Testis (tissue), 3 donors: ENCODE results near the gene RHBDF1. TPM values are rescaled to one million over a fixed set of nuclear protein-coding genes. Genes with fewer than 3 reads are reported as not detected.

Source experiments
- DNase-seq: peaks from one replicate; pipeline ENCODE4 v3.0.0-alpha.2; 2019
- H3K27ac ChIP-seq, 2 donors: fragments of 200-600 bp; sonication (generic); one replicate each; pipeline ENCODE4 v1.5.1; 2019
- H3K27me3 ChIP-seq: fragments of 200-600 bp; sonication (generic); one replicate; pipeline ENCODE4 v1.5.1; 2019
- H3K36me3 ChIP-seq: fragments of 200-600 bp; sonication (generic); one replicate; pipeline ENCODE4 v1.5.1; 2017; ENCODE audit warnings: low read depth; ENCODE audit errors: missing control alignments
- H3K4me1 ChIP-seq: fragments of 200-600 bp; sonication (generic); one replicate; pipeline ENCODE4 v1.5.1; 2019
- H3K4me3 ChIP-seq, 2 donors: fragments of 200-600 bp; sonication (generic); one replicate each; pipeline ENCODE4 v1.5.1; 2017 to 2019
- H3K9me3 ChIP-seq: fragments of 200-600 bp; sonication (generic); one replicate; pipeline ENCODE4 v1.5.1; 2017
- POLR2A ChIP-seq: fragments of 450-650 bp; IDR thresholded peaks from one replicate; pipeline ENCODE4 v1.6.1; 2017; ENCODE audit warnings: antibody characterized with exemption, mild to moderate bottlenecking, moderate library complexity
- WGBS, 2 donors: methylation state at CpG; one replicate each; pipeline ENCODE4 v1.1.5; 2018; 5-methylcytosine and 5-hydroxymethylcytosine counted together
- intact Hi-C: fragments of 100-400 bp; cut with DNase I; formaldehyde crosslinking; loops from one replicate; pipeline ENCODE4 v1.15.1; 2023; ENCODE audit warnings: low total_unique reads
- polyA plus RNA-seq: library from polyadenylated mRNA; stranded (reverse); fragments of 350-450 nt; fragmentation: Illumina TruSeq; extraction: RNeasy Lipid Tissue Mini Kit (QIAGEN cat#74804); gene quantifications from one replicate; pipeline ENCODE4 v1.2.3, GENCODE V29; 2014; ENCODE audit warnings: low read depth, low replicate concordance; ENCODE audit not compliant: insufficient read depth
- total RNA-seq, 2 donors: library from RNA; depleted of rRNA; stranded (reverse); fragments of >200 nt; gene quantifications; one replicate each; pipeline ENCODE4 v1.2.3, GENCODE V29; 2016
- TF ChIP-seq, protein P1 (sequence below), 3 experiments: fragments of 450-650 bp in 2 of 3; fragments of 200-600 bp in 1 of 3; sonication (generic) in 1 of 3; IDR thresholded peaks; one replicate each; pipeline ENCODE4 v1.5.1; 2016 to 2019; ENCODE audit warnings: antibody characterized with exemption in 3 of 3, mild to moderate bottlenecking in 2 of 3, moderate library complexity in 1 of 3

RHBDF1 gene
- total and polyA plus RNA-seq, 3 donors from 2014 or later = 15.9 to 22.5 (median 18.3) TPM

DNA sequence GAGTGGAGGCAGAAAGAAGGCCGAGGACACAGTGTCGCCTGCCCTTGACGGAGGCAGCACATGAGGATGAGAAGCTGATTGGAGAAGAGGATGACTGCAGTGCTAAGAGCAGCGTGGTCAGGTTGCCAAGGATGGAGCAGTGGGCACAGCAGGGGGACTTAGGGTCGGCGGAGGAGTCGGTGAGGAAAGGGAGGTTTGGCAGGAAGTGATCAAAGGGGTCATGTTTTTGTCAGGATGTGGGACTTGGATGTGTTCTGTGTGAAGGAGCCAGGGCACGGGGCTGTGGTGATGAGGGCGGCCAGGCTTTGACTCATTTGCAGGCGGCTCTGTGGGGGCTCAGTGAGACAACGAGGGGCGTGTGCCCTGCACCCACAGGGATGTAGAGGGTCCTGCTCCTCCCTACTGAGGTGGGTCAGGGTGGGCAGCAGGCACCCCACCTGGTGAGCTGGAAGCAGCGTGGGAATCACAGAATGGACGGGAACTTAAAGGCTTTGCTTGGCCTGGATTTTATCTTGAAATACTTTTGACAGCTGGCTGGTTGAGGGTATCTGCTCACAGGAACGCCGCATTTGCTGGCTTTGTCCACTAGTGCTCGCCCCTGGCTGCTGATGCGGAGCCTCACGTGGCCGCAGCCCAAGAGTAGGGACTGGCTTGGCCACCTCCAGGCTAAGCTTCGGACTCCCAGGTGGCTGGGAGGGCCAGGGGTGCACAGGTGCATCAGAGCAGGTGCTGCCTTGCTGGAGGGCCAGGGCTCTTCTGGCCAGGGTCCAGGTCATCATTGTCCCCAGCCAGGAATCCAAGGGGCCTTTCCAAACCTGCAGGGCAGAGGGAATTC is 11.6 kb upstream of the RHBDF1 start:
- H3K27ac ChIP-seq = peak overlapping the region in 1 of 2 donors; percentile 24
- H3K36me3 ChIP-seq = no peaks in the 10 kb centered on the region
- H3K9me3 ChIP-seq = no peaks in the 10 kb centered on the region
- TF ChIP-seq, protein P1, sequence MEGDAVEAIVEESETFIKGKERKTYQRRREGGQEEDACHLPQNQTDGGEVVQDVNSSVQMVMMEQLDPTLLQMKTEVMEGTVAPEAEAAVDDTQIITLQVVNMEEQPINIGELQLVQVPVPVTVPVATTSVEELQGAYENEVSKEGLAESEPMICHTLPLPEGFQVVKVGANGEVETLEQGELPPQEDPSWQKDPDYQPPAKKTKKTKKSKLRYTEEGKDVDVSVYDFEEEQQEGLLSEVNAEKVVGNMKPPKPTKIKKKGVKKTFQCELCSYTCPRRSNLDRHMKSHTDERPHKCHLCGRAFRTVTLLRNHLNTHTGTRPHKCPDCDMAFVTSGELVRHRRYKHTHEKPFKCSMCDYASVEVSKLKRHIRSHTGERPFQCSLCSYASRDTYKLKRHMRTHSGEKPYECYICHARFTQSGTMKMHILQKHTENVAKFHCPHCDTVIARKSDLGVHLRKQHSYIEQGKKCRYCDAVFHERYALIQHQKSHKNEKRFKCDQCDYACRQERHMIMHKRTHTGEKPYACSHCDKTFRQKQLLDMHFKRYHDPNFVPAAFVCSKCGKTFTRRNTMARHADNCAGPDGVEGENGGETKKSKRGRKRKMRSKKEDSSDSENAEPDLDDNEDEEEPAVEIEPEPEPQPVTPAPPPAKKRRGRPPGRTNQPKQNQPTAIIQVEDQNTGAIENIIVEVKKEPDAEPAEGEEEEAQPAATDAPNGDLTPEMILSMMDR (IDR thresholded peaks at IDR 0.05) = no peak
- TF ChIP-seq POLR2A = no peak
- H3K4me3 ChIP-seq = no peak overlapping the region
- DNase-seq = no peak
- peaks cover 1% of the 10 kb centered on the region for H3K4me1 ChIP-seq
- no peaks in the 10 kb centered on the region for H3K27me3 ChIP-seq
- intact Hi-C loops = no loop called here
- WGBS, 2 donors = 69 to 77% methylated on average over 16 to 21 of the region's 21 CpGs

DNA sequence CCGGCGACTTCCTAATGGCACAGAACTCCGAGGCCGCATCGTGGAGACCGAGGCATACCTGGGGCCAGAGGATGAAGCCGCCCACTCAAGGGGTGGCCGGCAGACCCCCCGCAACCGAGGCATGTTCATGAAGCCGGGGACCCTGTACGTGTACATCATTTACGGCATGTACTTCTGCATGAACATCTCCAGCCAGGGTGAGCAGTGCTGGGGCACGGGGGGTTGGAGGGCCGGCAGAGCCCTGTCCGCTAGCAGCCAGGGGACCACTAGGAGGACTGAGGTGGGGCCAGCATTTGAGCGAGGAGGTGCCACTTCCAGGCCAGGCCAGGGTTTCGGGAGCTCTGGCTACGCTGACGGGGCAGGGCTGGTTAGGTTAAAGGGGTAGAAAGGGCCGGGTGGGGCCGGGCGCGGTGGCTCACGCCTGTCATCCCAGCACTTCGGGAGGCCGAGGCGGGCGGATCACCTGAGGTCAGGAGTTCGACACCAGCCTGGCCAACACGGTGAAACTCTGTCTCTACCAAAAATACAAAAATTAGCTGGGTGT is 10.7 kb upstream of the RHBDF1 start:
- no peaks in the 10 kb centered on the region for H3K9me3 ChIP-seq
- no peak for DNase-seq
- TF ChIP-seq POLR2A = no peak
- TF ChIP-seq, protein P1 (IDR thresholded peaks at IDR 0.05) = no peak
- 93 to 95% methylated on average over 11 to 31 of the region's 31 CpGs for WGBS, 2 donors
- H3K4me1 ChIP-seq = peaks cover 8% of the 10 kb centered on the region
- H3K4me3 ChIP-seq = no peak overlapping the region
- no peak overlapping the region for H3K27ac ChIP-seq
- H3K27me3 ChIP-seq = no peaks in the 10 kb centered on the region
- H3K36me3 ChIP-seq = no peaks in the 10 kb centered on the region
- intact Hi-C loops = no loop called here

DNA sequence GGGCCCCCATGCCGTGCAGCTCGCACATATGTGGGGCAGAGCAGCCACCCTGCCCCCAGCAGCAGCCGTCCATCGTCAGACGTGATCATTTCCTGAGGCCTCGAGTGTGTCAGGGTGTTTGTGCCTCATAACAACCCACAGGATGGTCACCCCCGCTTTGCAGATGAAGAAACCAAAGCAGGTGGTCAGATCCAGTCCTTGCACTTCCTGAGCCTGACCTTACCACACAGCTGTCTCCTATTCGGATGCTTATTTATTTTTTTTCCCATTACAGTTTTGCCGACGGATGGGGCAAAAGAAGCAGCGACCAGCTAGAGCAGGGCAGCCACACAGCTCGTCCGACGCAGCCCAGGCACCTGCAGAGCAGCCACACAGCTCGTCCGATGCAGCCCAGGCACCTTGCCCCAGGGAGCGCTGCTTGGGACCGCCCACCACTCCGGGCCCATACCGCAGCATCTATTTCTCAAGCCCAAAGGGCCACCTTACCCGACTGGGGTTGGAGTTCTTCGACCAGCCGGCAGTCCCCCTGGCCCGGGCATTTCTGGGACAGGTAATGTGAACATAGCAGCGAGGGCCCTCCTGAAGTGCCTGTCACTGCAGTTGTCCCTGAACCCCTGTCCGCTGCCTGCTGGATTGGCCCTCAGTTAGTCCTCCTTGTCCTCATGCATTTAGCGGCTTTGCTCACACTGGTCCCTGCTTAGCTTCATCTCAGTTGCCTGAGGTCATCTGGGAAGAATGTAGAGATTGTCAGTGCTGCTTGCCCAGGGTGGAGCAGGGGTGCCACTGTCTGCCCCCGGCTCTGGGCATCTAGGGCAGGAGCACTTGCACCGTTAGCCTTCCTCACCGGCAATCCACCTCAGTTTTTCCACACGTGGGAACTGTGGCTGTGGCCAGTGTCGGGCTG is 7.0 kb upstream of the RHBDF1 start:
- no peaks in the 10 kb centered on the region for H3K27me3 ChIP-seq
- H3K4me3 ChIP-seq = no peak overlapping the region
- no peak for DNase-seq
- 62 to 75% methylated on average over 18 to 32 of the region's 32 CpGs for WGBS, 2 donors
- peaks cover 29% of the 10 kb centered on the region for H3K4me1 ChIP-seq
- no peaks in the 10 kb centered on the region for H3K9me3 ChIP-seq
- H3K36me3 ChIP-seq = no peaks in the 10 kb centered on the region
- intact Hi-C loops = no loop called here
- peak overlapping the region in 1 of 2 donors; percentile 39 for H3K27ac ChIP-seq
- TF ChIP-seq, protein P1 (IDR thresholded peaks at IDR 0.05) = no peak
- TF ChIP-seq POLR2A = no peak

DNA sequence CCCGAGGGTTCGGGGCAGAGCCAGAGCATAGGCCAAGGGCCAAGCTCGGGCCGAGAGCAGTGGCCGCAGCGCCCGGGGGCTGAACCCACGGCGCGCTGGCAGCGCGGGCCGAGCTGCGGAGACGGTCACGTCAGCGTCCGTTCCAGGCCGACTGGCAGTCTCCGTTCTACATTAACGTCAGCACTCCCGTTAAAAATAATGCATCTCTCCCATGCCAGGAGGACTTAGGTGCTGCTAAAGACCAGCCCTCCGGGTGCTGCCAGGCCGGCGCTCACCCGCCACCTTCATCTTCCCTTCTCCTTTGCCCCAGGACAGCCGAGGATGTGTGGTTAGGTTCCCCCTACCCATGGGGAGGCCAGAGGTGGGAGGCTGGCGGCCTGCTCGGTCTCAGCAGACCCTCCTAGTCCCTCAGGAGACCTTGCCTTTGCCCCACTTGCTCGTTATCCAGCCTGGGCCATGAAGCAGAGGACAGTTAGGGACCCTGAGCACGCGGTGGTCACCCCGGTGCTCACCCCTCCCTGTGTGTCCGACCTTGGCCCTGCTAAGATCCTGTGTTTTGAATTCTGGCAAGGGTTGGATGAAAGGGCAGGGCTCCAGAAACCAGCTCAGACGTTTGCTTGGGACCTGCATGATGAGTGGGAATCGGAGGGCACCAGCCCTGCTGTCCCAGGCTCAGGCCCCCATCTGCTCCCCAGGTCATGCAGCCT is 6.2 kb upstream of the RHBDF1 start:
- TF ChIP-seq, protein P1 (IDR thresholded peaks at IDR 0.05) = no peak
- no peak for TF ChIP-seq POLR2A
- H3K4me3 ChIP-seq = peak overlapping the region; percentile 80 to 86
- WGBS, 2 donors = 4% methylated on average over 14 to 33 of the region's 36 CpGs
- H3K27ac ChIP-seq = peak overlapping the region; percentile 39 to 89
- H3K4me1 ChIP-seq = peaks cover 29% of the 10 kb centered on the region
- H3K36me3 ChIP-seq = no peaks in the 10 kb centered on the region
- no peaks in the 10 kb centered on the region for H3K9me3 ChIP-seq
- no peak for DNase-seq
- H3K27me3 ChIP-seq = no peaks in the 10 kb centered on the region
- intact Hi-C loops = no loop called here
